K562 (cell line): ENCODE results near the gene RFLNA.

Experiments used
- CREM ChIP-seq: IDR thresholded peaks from 2 replicates; pipeline ENCODE4 v1.6.1; 2014; ENCODE audit warnings: antibody characterized with exemption, low read depth
- FOXK1 ChIP-seq: sonication (generic); formaldehyde crosslinking; IDR thresholded peaks from 2 replicates; pipeline ENCODE4 v1.8.0; 2022; ENCODE audit warnings: missing genetic modification reagents, mild to moderate bottlenecking, borderline replicate concordance
- RBBP5 ChIP-seq: fragments of 200-600 bp; sonication (generic); IDR thresholded peaks from 2 replicates; pipeline ENCODE4 v1.6.1; 2012; ENCODE audit warnings: borderline replicate concordance, mild to moderate bottlenecking, low read length, control low read depth, inconsistent platforms; ENCODE audit not compliant: insufficient read depth, poor library complexity, severe bottlenecking
- ZNF316 ChIP-seq: fragments of 450-650 bp; IDR thresholded peaks from 2 replicates; pipeline ENCODE4 v1.6.1; 2016

DNA sequence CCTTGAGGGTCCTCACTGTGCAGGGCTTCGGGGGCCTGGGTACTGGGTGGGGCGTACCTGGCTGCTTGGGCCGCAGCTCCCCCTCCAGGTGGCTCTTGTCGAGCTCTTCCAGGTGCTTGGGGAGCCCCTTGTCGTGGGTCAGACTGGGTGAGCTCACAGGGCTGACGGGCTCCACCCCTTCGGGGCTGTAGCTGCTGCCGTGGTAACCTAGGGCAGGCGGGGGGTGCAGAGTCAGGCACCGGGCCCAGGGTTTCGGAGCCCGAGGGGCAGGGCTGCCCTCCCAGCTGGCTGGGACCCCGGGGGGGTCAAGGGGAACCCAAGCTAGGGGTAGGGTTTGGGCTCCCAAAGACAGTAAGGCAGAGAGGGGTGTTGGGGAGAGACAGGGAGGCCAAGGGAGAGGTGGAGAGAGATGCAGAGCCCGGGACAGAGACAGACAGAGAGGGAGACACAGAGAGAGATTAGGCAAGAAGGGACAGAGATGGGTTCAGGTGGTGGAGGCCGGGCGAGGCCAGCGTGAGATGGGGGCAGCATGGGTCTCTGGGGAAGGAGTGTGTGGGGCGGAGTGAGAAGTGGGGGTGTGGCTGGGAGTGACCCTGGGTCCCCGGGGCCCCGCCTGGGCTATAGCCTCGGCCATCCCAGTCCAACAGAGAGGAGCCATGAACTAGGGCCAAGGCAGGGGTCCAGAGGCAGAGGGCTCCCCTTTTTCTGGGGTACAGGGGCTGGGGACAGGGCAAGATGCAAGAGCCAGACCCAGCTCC, 40.7 kb downstream of the RFLNA start:
- TF ChIP-seq ZNF316: no peak
- TF ChIP-seq RBBP5: no peak
- TF ChIP-seq FOXK1: no peak
- TF ChIP-seq CREM: no peak
